ENCODE results near the gene PPP1R14D. TPM values are rescaled to one million over a fixed set of nuclear protein-coding genes. Genes with fewer than 3 reads are reported as not detected.

The PPP1R14D gene
- total RNA-seq, 1 donor from 2014 or later = not detected

- no peaks in the 10 kb centered on the region for H3K9me3 ChIP-seq
- DNase-seq (ENCODE audit: extremely low spot score in 2 of 2) = no peak
- no peaks in the 10 kb centered on the region for H3K27me3 ChIP-seq
- TF ChIP-seq POLR2A (IDR thresholded peaks at IDR 0.05) (no peak), POLR2AphosphoS5 (IDR thresholded peaks at IDR 0.05; ENCODE audit: insufficient read depth in 1 of 2, low read depth in 1 of 2) (no peak), CTCF (IDR thresholded peaks at IDR 0.05) (no peak)
- H3K4me3 ChIP-seq = peak overlapping the region; percentile 47 to 59
- intact Hi-C loops (cut with DNase I) = no loop called here
- H3K36me3 ChIP-seq = no peaks in the 10 kb centered on the region
- peaks cover 16% of the 10 kb centered on the region for H3K4me1 ChIP-seq
- H3K27ac ChIP-seq = peak overlapping the region; percentile 69
These were observed 44.5 kb upstream of the PPP1R14D start for GRCh38 chr15:40872791-40873693.

GRCh38 chr15:40871749-40872617 is 43.5 kb upstream of the PPP1R14D start:
- DNase-seq (ENCODE audit: extremely low spot score in 2 of 2) = no peak
- intact Hi-C loops (cut with DNase I) = no loop called here
- H3K36me3 ChIP-seq = no peaks in the 10 kb centered on the region

DNA sequence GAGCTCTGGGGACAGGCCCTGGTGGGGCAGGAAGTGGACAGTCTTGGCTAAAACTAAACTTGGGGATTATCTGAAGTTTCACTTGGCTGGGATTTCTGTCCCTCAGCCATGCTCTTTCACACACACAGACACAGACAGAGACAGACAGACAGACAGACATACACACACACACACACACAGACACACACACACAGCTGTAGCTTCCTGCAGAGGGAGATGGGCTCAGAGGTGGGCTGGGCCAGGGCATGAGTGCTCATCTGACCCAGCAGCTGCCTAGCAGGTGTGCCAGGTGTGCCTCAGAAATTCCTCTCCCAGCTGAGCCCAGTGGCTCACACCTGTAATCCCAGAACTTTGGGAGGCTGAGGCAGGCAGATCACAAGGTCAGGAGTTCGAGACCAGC is 42.2 kb upstream of the PPP1R14D start:
- Histone ChIP-seq H3K36me3 (no peaks in the 10 kb centered on the region), H3K27ac (peak overlapping the region; percentile 69), H3K27me3 (no peaks in the 10 kb centered on the region), H3K4me1 (peaks cover 16% of the 10 kb centered on the region), H3K9me3 (no peaks in the 10 kb centered on the region), H3K4me3 (no peak overlapping the region)
- no peak for DNase-seq (ENCODE audit: extremely low spot score in 2 of 2)
- TF ChIP-seq POLR2AphosphoS5 (IDR thresholded peaks at IDR 0.05; ENCODE audit: insufficient read depth in 1 of 2, low read depth in 1 of 2) = no peak
- TF ChIP-seq CTCF (IDR thresholded peaks at IDR 0.05) = no peak
- no peak for TF ChIP-seq POLR2A (IDR thresholded peaks at IDR 0.05)
- intact Hi-C loops (cut with DNase I) = no loop called here

More at GRCh38 chr15:40871749-40872617, 43.5 kb upstream of the PPP1R14D start:
- no peak for TF ChIP-seq POLR2A (IDR thresholded peaks at IDR 0.05)
- peak in 1 of 2 donors; percentile 40 for TF ChIP-seq POLR2AphosphoS5 (IDR thresholded peaks at IDR 0.05; ENCODE audit: insufficient read depth in 1 of 2, low read depth in 1 of 2)
- no peak for TF ChIP-seq CTCF (IDR thresholded peaks at IDR 0.05)
- Histone ChIP-seq H3K27ac (peak overlapping the region; percentile 69), H3K9me3 (no peaks in the 10 kb centered on the region), H3K4me1 (peaks cover 16% of the 10 kb centered on the region), H3K4me3 (peak overlapping the region in 1 of 2 donors; percentile 47), H3K27me3 (no peaks in the 10 kb centered on the region)

DNA sequence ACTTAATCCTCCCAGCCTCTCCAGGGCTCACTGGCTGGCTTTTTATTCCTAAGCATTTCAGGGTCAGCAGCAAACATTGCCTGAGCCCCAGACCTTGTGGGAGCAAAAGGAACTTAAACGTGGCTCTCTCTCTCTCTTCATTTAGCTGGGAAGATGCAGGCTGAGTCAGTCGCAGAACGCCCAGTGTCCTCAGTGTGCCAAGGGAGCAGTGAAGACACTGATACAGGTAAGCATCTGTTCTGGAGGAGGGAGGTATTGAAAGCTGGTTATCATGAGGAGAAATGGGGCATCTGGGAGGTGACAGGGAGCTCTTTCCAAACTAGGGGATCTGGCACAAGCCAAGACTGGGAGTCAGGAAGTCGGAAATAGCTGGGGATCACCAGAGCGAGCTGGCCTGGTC is 41.2 kb upstream of the PPP1R14D start:
- no peaks in the 10 kb centered on the region for H3K9me3 ChIP-seq
- no peak for TF ChIP-seq POLR2A (IDR thresholded peaks at IDR 0.05)
- no peak for TF ChIP-seq POLR2AphosphoS5 (IDR thresholded peaks at IDR 0.05; ENCODE audit: insufficient read depth in 1 of 2, low read depth in 1 of 2)
- TF ChIP-seq CTCF (IDR thresholded peaks at IDR 0.05) = no peak

More for the DNA sequence above, 41.2 kb upstream of the PPP1R14D start:
- H3K4me3 ChIP-seq = no peak overlapping the region
- no peak for DNase-seq (ENCODE audit: extremely low spot score in 2 of 2)
- peak overlapping the region; percentile 69 for H3K27ac ChIP-seq
- peaks cover 15% of the 10 kb centered on the region for H3K4me1 ChIP-seq
- H3K36me3 ChIP-seq = no peaks in the 10 kb centered on the region
- intact Hi-C loops (cut with DNase I) = no loop called here
- H3K27me3 ChIP-seq = no peaks in the 10 kb centered on the region

All from vagina (tissue), 2 donors.